K562 (cell line): ENCODE data around the gene JADE2. TPM values are rescaled to one million over a fixed set of nuclear protein-coding genes. Genes with fewer than 3 reads are reported as not detected.

ENCODE experiments used
- ATAC-seq: fragments of 200-7000 bp; cut with Tn5 transposase; 3 replicates; pipeline ENCODE4 v1.9.1; 2020; ENCODE audit warnings: moderate library complexity
- BruUV-seq: library from RNA; stranded (reverse); fragments of 400-500 nt; replicated peaks from 2 replicates; lab custom pipeline; 2021; lab: Mats Ljungman, UMichigan
- CTCF ChIA-PET: fragments of 300-600 bp; formaldehyde crosslinking; extraction: SDS; loops from one replicate; lab custom pipeline; 2021; ENCODE audit warnings: low intra/inter-chr PET ratio; lab: Yijun Ruan, JAX
- POLR2A ChIA-PET: fragments of 300-600, 350-650 bp; sonication (Branson Sonifier 250); formaldehyde crosslinking; extraction: SDS; loops from one replicate; lab custom pipeline; 2021; ENCODE audit warnings: antibody characterized with exemption, inconsistent platforms; lab: Yijun Ruan, JAX
- DNase-seq, 4 experiments: peaks; one replicate each; pipeline versions ENCODE4 v3.0.0 to v3.0.0-alpha.2; 2011 to 2018; ENCODE audit warnings: low spot score in 3 of 4, mixed read lengths in 3 of 4; ENCODE audit errors: extremely low read depth in 1 of 4
- FAIRE-seq: peaks from 2 replicates; lab custom pipeline; 2011; peaks lifted over from hg19 to GRCh38; lab: Jason Lieb, UNC
- H2AFZ ChIP-seq: 2 replicates; pipeline ENCODE4 v1.6.0; 2011; ENCODE audit warnings: low read depth, low read length, control low read depth, inconsistent platforms
- H3K27ac ChIP-seq: fragments of 200-600 bp; 3 replicates; pipeline ENCODE4 v1.8.0; 2011; ENCODE audit warnings: low read depth, mild to moderate bottlenecking, control low read depth, inconsistent platforms, low read length, moderate library complexity, mixed read lengths; ENCODE audit errors: extremely low read depth
- H3K27me3 ChIP-seq, 2 experiments: fragments of 300-600 bp in 1 of 2; 2 replicates in 1 of 2; 3 replicates in 1 of 2; pipeline versions ENCODE4 v1.6.0 to v1.8.0; 2011; ENCODE audit warnings: inconsistent platforms in 2 of 2, low read length in 2 of 2, mild to moderate bottlenecking in 1 of 2, mixed read lengths in 1 of 2, moderate library complexity in 1 of 2; ENCODE audit not compliant: control insufficient read depth in 2 of 2, insufficient read depth in 2 of 2
- H3K36me3 ChIP-seq: fragments of 300-600 bp; 3 replicates; pipeline ENCODE4 v1.8.0; 2011; ENCODE audit warnings: mild to moderate bottlenecking, low read length, inconsistent platforms; ENCODE audit not compliant: control insufficient read depth, insufficient read depth
- H3K4me1 ChIP-seq, 2 experiments: fragments of 200-600 bp in 1 of 2; replicated peaks in 1 of 2; 2 replicates in 1 of 2; 3 replicates in 1 of 2; pipeline versions ENCODE4 v1.5.1 to v1.8.0; 2011; ENCODE audit warnings: inconsistent platforms in 2 of 2, low read length in 2 of 2, mild to moderate bottlenecking in 1 of 2, mixed read lengths in 1 of 2, moderate library complexity in 1 of 2; ENCODE audit not compliant: control insufficient read depth in 2 of 2, insufficient read depth in 2 of 2
- H3K4me2 ChIP-seq: 2 replicates; pipeline ENCODE4 v1.6.1; 2011; ENCODE audit warnings: low read length, control low read depth, inconsistent platforms, mixed read lengths; ENCODE audit not compliant: insufficient read depth
- H3K4me3 ChIP-seq: fragments of 200-600 bp; sonication (generic), shearing (Covaris generic); 2 replicates; pipeline ENCODE4 v1.5.1; 2016; ENCODE audit warnings: control low read depth, inconsistent platforms
- H3K79me2 ChIP-seq: fragments of 200-600 bp; 3 replicates; pipeline ENCODE4 v1.8.0; 2011; ENCODE audit warnings: low read length, inconsistent platforms; ENCODE audit not compliant: control insufficient read depth, insufficient read depth
- H3K9ac ChIP-seq, 2 experiments: 2 replicates each; pipeline versions ENCODE4 v1.6.0 to v1.6.1; 2011; ENCODE audit warnings: low read depth in 2 of 2, low read length in 2 of 2, control low read depth in 1 of 2, inconsistent platforms in 1 of 2, mild to moderate bottlenecking in 1 of 2, mixed read lengths in 1 of 2; ENCODE audit not compliant: insufficient read depth in 1 of 2
- H3K9me1 ChIP-seq: one replicate; pipeline ENCODE4 v1.6.0; 2011; ENCODE audit warnings: inconsistent platforms, mild to moderate bottlenecking, low read length, moderate library complexity; ENCODE audit not compliant: control insufficient read depth, insufficient read depth
- H3K9me3 ChIP-seq: replicated peaks from 2 replicates; pipeline ENCODE4 v1.5.1; 2011; ENCODE audit warnings: low read depth, low read length, inconsistent platforms; ENCODE audit not compliant: control insufficient read depth, insufficient read depth
- H4K20me1 ChIP-seq: replicated peaks from 2 replicates; pipeline ENCODE4 v1.6.1; 2011; ENCODE audit warnings: low read length, inconsistent platforms, mixed read lengths; ENCODE audit not compliant: control insufficient read depth, insufficient read depth
- CBFB ChIP-seq: sonication (generic); formaldehyde crosslinking; IDR thresholded peaks from 2 replicates; pipeline ENCODE4 v1.4.0; 2020; ENCODE audit warnings: mild to moderate bottlenecking, missing genetic modification reagents
- ELF2 ChIP-seq: fragments of 250-450 bp; sonication (Bioruptor Pico); IDR thresholded peaks from 2 replicates; pipeline ENCODE4 v1.5.0; 2021; ENCODE audit warnings: mild to moderate bottlenecking
- ETS1 ChIP-seq: conservative IDR thresholded peaks from 2 replicates; pipeline ENCODE4 v1.6.1; 2011; ENCODE audit warnings: low read depth, mild to moderate bottlenecking, low read length; ENCODE audit not compliant: control insufficient read depth
- FOXM1 ChIP-seq, 2 experiments: fragments of 450-650 bp in 1 of 2; sonication (generic) in 1 of 2; formaldehyde crosslinking in 1 of 2; IDR thresholded peaks; 2 replicates each; pipeline versions ENCODE4 v1.6.1 to v1.9.0; 2017 to 2022; ENCODE audit warnings: low read depth in 2 of 2, mild to moderate bottlenecking in 2 of 2, missing genetic modification reagents in 1 of 2, moderate library complexity in 1 of 2
- GMEB1 ChIP-seq: fragments of 250-450 bp; sonication (Bioruptor Pico); IDR thresholded peaks from 2 replicates; pipeline ENCODE4 v1.4.0; 2020; ENCODE audit warnings: mild to moderate bottlenecking
- KLF1 ChIP-seq: fragments of 450-650 bp; IDR thresholded peaks from 2 replicates; pipeline ENCODE4 v1.6.1; 2016; ENCODE audit warnings: missing genetic modification characterization, missing compliant biosample characterization
- NEUROD1 ChIP-seq: fragments of 150-350 bp; IDR thresholded peaks from 2 replicates; pipeline ENCODE4 v1.6.1; 2014; ENCODE audit warnings: borderline replicate concordance, low read length, low read depth; ENCODE audit not compliant: partially characterized antibody
- PHF21A ChIP-seq: fragments of 450-650 bp; IDR thresholded peaks from 2 replicates; pipeline ENCODE4 v1.6.1; 2017; ENCODE audit warnings: low read depth, borderline replicate concordance
- RFX1 ChIP-seq: fragments of 450-650 bp; IDR thresholded peaks from 2 replicates; pipeline ENCODE4 v1.6.1; 2016; ENCODE audit warnings: mild to moderate bottlenecking, moderate library complexity
- SIRT6 ChIP-seq: IDR thresholded peaks from one replicate; pipeline ENCODE4 v1.6.1; 2012; ENCODE audit warnings: low read depth, mild to moderate bottlenecking, control low read depth, inconsistent platforms, low read length, moderate library complexity
- TRIM25 ChIP-seq: fragments of 450-650 bp; IDR thresholded peaks from 2 replicates; pipeline ENCODE4 v1.7.0; 2016; ENCODE audit warnings: borderline replicate concordance
- ZBTB8A ChIP-seq: fragments of 450-650 bp; IDR thresholded peaks from 2 replicates; pipeline ENCODE4 v1.6.1; 2018; ENCODE audit warnings: mild to moderate bottlenecking, moderate library complexity; ENCODE audit not compliant: partially characterized antibody
- WGBS: fragments of 100-300 bp; shearing (Covaris generic); methylation state at CpG from one replicate; pipeline ENCODE4 v1.1.6; 2016; ENCODE audit warnings: low coverage, mixed read lengths; ENCODE audit not compliant: insufficient coverage; ENCODE audit errors: missing lambda C conversion rate; 5-methylcytosine and 5-hydroxymethylcytosine counted together
- in situ Hi-C: fragments of 300-500 bp; cut with MboI; formaldehyde crosslinking; loops from 4 replicates; pipeline ENCODE4 v1.15.0; 2018; ENCODE audit warnings: inconsistent platforms, mixed read lengths
- intact Hi-C: fragments of 100-400 bp; cut with micrococcal nuclease; formaldehyde crosslinking; loops from 2 replicates; pipeline ENCODE4 v1.14.2; 2022
- polyA plus RNA-seq, 8 experiments: library from polyadenylated mRNA; depleted of rRNA in 4 of 8; stranded (reverse) in 5 of 8; unstranded in 3 of 8; fragments of >200 nt; fragmentation: Nextera tagmentation in 2 of 8; fragmentation: Illumina TruSeq in 1 of 8; extraction: Ambion mirVana in 2 of 8; extraction: Trizol in 1 of 8; gene quantifications; 2 replicates each; pipeline versions ENCODE4 v1.2.1 to v1.2.3, GENCODE V29; 2011 to 2014; ENCODE audit warnings: inconsistent platforms in 1 of 8, missing spikeins in 1 of 8
- total RNA-seq, 7 experiments: library from RNA; depleted of rRNA in 6 of 7; stranded (reverse); fragments of >200 nt in 6 of 7; fragmentation: Illumina TruSeq in 2 of 7; extraction: Trizol in 2 of 7; gene quantifications; 2 replicates each; pipeline versions ENCODE4 v1.2.1 to v1.2.3, GENCODE V29; 2011 to 2021; ENCODE audit warnings: low replicate concordance in 1 of 7

JADE2 gene
- total and polyA plus RNA-seq, 9 of the 15 experiments (the other 6 are each of a cell fraction or from before 2014, with no cell fraction given), result 0.50 to 23.3 (median 9.1) TPM

GRCh38 chr5:134536876-134537275 is 11.4 kb downstream of the JADE2 start:
- no peak for TF ChIP-seq RFX1
- TF ChIP-seq NEUROD1, result no peak
- TF ChIP-seq TRIM25, result no peak
- TF ChIP-seq ETS1, result no peak
- no peak for TF ChIP-seq ZBTB8A
- TF ChIP-seq CBFB (CRISPR knock-in tag), result no peak
- TF ChIP-seq PHF21A, result no peak
- no peak for TF ChIP-seq FOXM1 (IDR thresholded peaks at IDR 0.05; ENCODE audit: low read depth)
- TF ChIP-seq FOXM1 (CRISPR knock-in tag; IDR thresholded peaks at IDR 0.05; ENCODE audit: low read depth), result no peak
- TF ChIP-seq KLF1 (tag), result no peak
- no peak for TF ChIP-seq SIRT6
- no peak for TF ChIP-seq ELF2 (CRISPR knock-in tag)
- no peak for TF ChIP-seq GMEB1 (CRISPR knock-in tag)
- TF ChIP-seq, all 486 proteins: peak for 0
- Histone ChIP-seq H4K20me1 (no peaks in the 10 kb centered on the region), H3K27me3 (no peaks in the 10 kb centered on the region), H3K9ac (no peak overlapping the region), H3K79me2 (peaks cover 11% of the 10 kb centered on the region; the same call in 2 of the 3 replicates), H3K9me3 (no peaks in the 10 kb centered on the region), H3K4me3 (no peak overlapping the region), H3K9me1 (no peaks in the 10 kb centered on the region), H3K4me1 (peaks cover 0 to 7% of the 10 kb centered on the region in 2 experiments; a peak in 2 of 5 replicates), H2AFZ (no peak overlapping the region), H3K27ac (no peak overlapping the region), H3K4me2 (no peak overlapping the region), H3K36me3 (peaks cover 33% of the 10 kb centered on the region; the same call in 1 of the 3 replicates)
- DNase-seq (no peak), FAIRE-seq (no peak), ATAC-seq (no peak)
- WGBS, result 46% methylated on average over 1 of the region's 1 CpG
- intact Hi-C loops, result no loop called here
- ChIA-PET CTCF (no interaction called here), POLR2A (no interaction called here)
- in situ Hi-C loops, result no loop called here
- BruUV-seq, result no TSS peak
